Measurements from ENCODE around the gene TEDC2.

TEDC2 gene

DNA sequence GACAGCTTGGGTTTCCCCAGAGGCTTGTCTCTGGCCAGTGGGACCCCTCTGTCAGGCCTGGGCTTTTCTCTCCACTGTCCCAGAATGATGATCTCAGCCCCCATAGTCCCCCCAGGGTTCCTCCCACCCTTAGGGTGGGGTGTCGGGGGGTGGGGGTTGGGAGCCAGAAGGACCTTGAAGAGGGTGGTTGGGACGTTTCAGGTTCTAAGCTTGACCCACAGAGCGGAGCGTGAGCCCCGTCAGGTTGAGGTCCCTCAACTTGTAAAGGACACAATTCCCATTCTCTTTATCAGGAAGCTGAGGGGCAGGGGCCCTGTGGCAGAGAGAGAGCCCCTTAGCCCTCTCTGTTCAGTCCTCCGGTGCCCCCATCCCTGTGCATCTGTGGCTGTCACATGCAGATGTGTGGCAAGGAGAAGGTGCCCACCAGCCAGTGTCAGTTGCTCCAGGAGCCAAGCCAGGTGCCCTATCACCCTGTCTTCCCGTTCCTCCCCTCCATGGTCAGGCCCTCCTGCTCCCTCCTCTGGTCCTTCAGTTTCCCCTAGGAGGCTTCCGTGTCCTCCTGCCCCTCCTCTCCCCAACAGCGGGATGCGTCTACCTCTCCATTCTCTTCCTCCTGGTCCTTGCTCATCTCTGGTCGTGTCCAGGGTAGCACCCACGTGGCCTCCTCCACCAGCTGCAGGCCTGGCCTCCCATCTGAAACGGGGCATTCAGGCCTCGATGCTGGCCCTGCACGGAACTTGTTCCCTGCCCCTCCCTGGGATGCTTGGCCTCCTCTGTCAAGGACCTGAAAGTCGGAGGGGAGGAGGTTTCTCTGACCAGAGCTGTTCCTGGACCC lies 9.7 kb downstream of the TEDC2 start:
- TF ChIP-seq, protein P1, sequence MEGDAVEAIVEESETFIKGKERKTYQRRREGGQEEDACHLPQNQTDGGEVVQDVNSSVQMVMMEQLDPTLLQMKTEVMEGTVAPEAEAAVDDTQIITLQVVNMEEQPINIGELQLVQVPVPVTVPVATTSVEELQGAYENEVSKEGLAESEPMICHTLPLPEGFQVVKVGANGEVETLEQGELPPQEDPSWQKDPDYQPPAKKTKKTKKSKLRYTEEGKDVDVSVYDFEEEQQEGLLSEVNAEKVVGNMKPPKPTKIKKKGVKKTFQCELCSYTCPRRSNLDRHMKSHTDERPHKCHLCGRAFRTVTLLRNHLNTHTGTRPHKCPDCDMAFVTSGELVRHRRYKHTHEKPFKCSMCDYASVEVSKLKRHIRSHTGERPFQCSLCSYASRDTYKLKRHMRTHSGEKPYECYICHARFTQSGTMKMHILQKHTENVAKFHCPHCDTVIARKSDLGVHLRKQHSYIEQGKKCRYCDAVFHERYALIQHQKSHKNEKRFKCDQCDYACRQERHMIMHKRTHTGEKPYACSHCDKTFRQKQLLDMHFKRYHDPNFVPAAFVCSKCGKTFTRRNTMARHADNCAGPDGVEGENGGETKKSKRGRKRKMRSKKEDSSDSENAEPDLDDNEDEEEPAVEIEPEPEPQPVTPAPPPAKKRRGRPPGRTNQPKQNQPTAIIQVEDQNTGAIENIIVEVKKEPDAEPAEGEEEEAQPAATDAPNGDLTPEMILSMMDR (IDR thresholded peaks at IDR 0.05) = no peak

DNA sequence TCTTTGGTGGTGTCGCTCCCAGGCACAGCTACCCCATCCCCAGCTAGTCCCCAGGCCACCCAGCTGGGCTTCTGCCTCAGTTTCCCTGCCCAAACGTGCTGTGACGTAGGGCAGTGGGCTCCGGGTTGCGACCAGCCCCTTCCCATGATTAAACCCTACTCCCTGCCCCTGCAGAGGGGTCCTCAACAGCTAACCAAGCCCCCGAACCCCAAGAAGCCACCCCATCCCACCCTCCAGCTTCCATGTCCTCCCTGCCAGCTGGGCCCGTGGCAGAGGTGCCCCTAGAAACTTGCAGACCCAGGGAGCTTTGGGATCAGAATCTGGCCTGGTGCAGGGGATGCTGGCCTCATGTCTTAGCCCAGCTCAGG lies 10.3 kb downstream of the TEDC2 start:
- TF ChIP-seq, protein P1 (IDR thresholded peaks at IDR 0.05) = no peak

- TF ChIP-seq, protein P1 (IDR thresholded peaks at IDR 0.05) = no peak
Measured at GRCh38 chr16:2470603-2471015, 10.7 kb downstream of the TEDC2 start.

DNA sequence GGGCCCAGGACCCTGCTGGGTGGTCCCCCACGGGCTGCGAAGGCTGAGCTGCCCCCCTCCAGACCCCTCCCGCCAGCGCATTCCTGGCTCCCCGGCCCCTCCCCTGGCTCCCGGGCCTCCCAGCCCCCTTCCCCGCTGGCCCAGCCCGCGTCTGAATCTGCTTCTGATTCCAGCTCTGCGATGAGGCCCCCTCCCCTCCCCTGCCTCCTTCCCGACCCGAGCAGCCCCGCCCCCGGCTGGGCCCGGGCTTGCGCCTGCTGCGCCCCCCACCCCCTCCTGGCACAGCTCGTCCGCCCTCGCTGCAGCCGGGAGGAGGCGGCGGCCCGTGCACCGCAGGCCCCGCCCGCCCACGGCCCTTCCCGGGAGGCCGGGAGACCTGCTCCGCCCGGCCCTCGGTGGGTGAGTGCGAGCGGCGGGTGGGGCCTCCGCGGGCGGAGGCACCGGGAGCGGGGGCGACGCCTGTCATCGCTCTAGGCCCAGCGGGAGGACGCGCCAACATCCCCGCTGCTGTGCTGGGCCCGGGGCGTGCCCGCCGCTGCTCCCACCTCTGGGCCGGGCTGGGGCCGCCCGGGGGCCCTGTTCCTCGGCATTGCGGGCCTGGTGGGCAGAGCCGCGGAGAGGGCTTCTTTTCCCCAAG lies 11.2 kb downstream of the TEDC2 start, which contains the start of gene NTN3:
Gene NTN3, plus strand, starts transcription at position 282 of the 637 bp plus-strand sequence. CDS start 405 bp downstream, outside the sequence.
- TF ChIP-seq, protein P1 (IDR thresholded peaks at IDR 0.05) = no peak

DNA sequence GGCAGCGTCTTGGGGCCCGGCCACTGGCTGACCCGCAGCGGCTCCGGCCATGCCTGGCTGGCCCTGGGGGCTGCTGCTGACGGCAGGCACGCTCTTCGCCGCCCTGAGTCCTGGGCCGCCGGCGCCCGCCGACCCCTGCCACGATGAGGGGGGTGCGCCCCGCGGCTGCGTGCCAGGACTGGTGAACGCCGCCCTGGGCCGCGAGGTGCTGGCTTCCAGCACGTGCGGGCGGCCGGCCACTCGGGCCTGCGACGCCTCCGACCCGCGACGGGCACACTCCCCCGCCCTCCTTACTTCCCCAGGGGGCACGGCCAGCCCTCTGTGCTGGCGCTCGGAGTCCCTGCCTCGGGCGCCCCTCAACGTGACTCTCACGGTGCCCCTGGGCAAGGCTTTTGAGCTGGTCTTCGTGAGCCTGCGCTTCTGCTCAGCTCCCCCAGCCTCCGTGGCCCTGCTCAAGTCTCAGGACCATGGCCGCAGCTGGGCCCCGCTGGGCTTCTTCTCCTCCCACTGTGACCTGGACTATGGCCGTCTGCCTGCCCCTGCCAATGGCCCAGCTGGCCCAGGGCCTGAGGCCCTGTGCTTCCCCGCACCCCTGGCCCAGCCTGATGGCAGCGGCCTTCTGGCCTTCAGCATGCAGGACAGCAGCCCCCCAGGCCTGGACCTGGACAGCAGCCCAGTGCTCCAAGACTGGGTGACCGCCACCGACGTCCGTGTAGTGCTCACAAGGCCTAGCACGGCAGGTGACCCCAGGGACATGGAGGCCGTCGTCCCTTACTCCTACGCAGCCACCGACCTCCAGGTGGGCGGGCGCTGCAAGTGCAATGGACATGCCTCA lies 12.0 kb downstream of the TEDC2 start:
- TF ChIP-seq, protein P1 (IDR thresholded peaks at IDR 0.05) = no peak

DNA sequence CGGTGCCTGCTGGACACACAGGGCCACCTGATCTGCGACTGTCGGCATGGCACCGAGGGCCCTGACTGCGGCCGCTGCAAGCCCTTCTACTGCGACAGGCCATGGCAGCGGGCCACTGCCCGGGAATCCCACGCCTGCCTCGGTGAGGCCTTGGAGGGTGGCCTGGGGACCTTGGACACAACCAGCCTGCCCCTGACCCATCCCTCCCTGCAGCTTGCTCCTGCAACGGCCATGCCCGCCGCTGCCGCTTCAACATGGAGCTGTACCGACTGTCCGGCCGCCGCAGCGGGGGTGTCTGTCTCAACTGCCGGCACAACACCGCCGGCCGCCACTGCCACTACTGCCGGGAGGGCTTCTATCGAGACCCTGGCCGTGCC lies 12.6 kb downstream of the TEDC2 start:
- TF ChIP-seq, protein P1 (IDR thresholded peaks at IDR 0.05) = no peak

DNA sequence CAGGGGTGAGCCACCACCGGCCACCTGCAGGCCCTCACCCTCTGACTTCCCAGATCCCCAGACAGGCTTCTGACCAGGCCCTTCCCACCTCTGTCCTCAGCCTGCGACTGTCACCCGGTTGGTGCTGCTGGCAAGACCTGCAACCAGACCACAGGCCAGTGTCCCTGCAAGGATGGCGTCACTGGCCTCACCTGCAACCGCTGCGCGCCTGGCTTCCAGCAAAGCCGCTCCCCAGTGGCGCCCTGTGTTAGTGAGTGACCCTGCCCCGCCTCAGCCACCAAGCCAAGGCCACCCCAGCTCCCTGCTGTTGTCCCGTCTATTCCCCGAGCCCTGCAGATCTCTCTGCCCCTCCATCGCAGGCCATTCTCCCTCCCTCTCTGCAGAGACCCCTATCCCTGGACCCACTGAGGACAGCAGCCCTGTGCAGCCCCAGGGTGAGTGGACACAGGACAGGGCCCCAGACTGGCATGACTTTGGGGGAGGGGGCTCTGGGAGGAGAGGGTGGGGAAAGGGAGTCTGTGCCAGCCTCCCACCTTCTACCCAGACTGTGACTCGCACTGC lies 13.1 kb downstream of the TEDC2 start:
- TF ChIP-seq, protein P1 (IDR thresholded peaks at IDR 0.05) = no peak

Measured in LNCAP (cell line).